ENCODE results near the gene GPR162.

GPR162 gene

GRCh38 chr12:6873094-6874014, 51.7 kb downstream of the GPR162 start, which contains the start of gene SPSB2:
Gene SPSB2, minus strand, starts transcription at chr12:6873303. Its CDS starts 402 bp downstream, at chr12:6872901.
- TF ChIP-seq TCF12 (IDR thresholded peaks at IDR 0.05; ENCODE audit: low read depth) (no peak; the same call in 1 of the 2 replicates), TAF1 (IDR thresholded peaks at IDR 0.05; ENCODE audit: low read depth) (peak; percentile 81), NFIC (IDR thresholded peaks at IDR 0.05) (peak; percentile 17; the same call in 1 of the 2 replicates), YY1 (IDR thresholded peaks at IDR 0.05; ENCODE audit: low read depth) (0 out of 2 replicates have a peak, but pooled peaks have one; percentile 12), USF1 (IDR thresholded peaks at IDR 0.05) (no peak), TEAD4 (IDR thresholded peaks at IDR 0.05) (0 out of 2 replicates have a peak, but pooled peaks have one; percentile 4), REST (IDR thresholded peaks at IDR 0.05; ENCODE audit: low read depth) (no peak), MAX (IDR thresholded peaks at IDR 0.05) (no peak; the same call in 1 of the 2 replicates), ZBTB7A (IDR thresholded peaks at IDR 0.05; ENCODE audit: low read depth) (peak; percentile 79; the same call in 1 of the 2 replicates), EP300 (IDR thresholded peaks at IDR 0.05; ENCODE audit: borderline replicate concordance) (no peak), FOXM1 (IDR thresholded peaks at IDR 0.05; ENCODE audit: borderline replicate concordance, low read depth) (no peak), RAD21 (IDR thresholded peaks at IDR 0.05; ENCODE audit: low read depth) (no peak), CREB1 (IDR thresholded peaks at IDR 0.05; ENCODE audit: low read depth) (no peak), EGR1 (IDR thresholded peaks at IDR 0.05) (peak; percentile 58; the same call in 1 of the 2 replicates), CEBPB (IDR thresholded peaks at IDR 0.05) (no peak)
